SK-N-SH (cell line): ENCODE results near the gene NR2F1-AS1. TPM values are rescaled to one million over a fixed set of nuclear protein-coding genes. Genes with fewer than 3 reads are reported as not detected.

ENCODE experiments used
- CTCF ChIA-PET: fragments of 300-600, 350-600 bp; formaldehyde crosslinking; extraction: SDS; loops from one replicate; lab custom pipeline; 2021; lab: Yijun Ruan, JAX
- POLR2A ChIA-PET: fragments of 350-600 bp; sonication (Branson Sonifier 250); formaldehyde crosslinking; extraction: SDS; loops from one replicate; lab custom pipeline; 2020; ENCODE audit warnings: antibody characterized with exemption, inconsistent platforms; lab: Yijun Ruan, JAX
- DNase-seq: peaks from one replicate; pipeline ENCODE4 v3.0.0; 2012
- H2AFZ ChIP-seq: fragments of 200-600 bp; sonication (generic); 2 replicates; pipeline ENCODE4 v1.8.1; 2016; ENCODE audit warnings: antibody characterized with exemption, mild to moderate bottlenecking, low read depth
- H3F3A ChIP-seq: fragments of 200-600 bp; sonication (generic); replicated peaks from 2 replicates; pipeline ENCODE3; 2016; ENCODE audit warnings: antibody characterized with exemption, mild to moderate bottlenecking; ENCODE audit not compliant: insufficient read depth
- H3K27ac ChIP-seq, 2 experiments: fragments of 200-500 bp in 1 of 2; fragments of 200-600 bp in 1 of 2; sonication (Bioruptor generic) in 1 of 2; sonication (generic), shearing (Covaris generic) in 1 of 2; 2 replicates each; pipeline versions ENCODE4 v1.5.1 to v1.6.1; 2014 to 2016; ENCODE audit warnings: low read depth in 2 of 2, inconsistent platforms in 1 of 2, low read length in 1 of 2, mild to moderate bottlenecking in 1 of 2, mixed read lengths in 1 of 2
- H3K27me3 ChIP-seq: fragments of 200-600 bp; sonication (generic), shearing (Covaris generic); 2 replicates; pipeline ENCODE4 v1.6.1; 2016; ENCODE audit warnings: mixed run types; ENCODE audit not compliant: insufficient read depth
- H3K36me3 ChIP-seq, 2 experiments: fragments of 200-500 bp in 1 of 2; fragments of 200-600 bp in 1 of 2; sonication (Bioruptor generic) in 1 of 2; sonication (generic) in 1 of 2; replicated peaks in 1 of 2; 2 replicates each; pipeline versions ENCODE3 to v1.5.1; 2014 to 2016; ENCODE audit warnings: low read length in 1 of 2, mild to moderate bottlenecking in 1 of 2; ENCODE audit not compliant: insufficient read depth in 2 of 2, control insufficient read depth in 1 of 2
- H3K4me1 ChIP-seq, 2 experiments: fragments of 200-500 bp in 1 of 2; fragments of 200-600 bp in 1 of 2; sonication (Bioruptor generic) in 1 of 2; sonication (generic), shearing (Covaris generic) in 1 of 2; 2 replicates each; pipeline versions ENCODE4 v1.5.1 to v1.6.1; 2014 to 2016; ENCODE audit warnings: low read depth in 1 of 2, low read length in 1 of 2, mixed run types in 1 of 2; ENCODE audit not compliant: insufficient read depth in 2 of 2, control insufficient read depth in 1 of 2
- H3K4me2 ChIP-seq: fragments of 200-600 bp; sonication (generic), shearing (Covaris generic); 2 replicates; pipeline ENCODE4 v1.6.1; 2017; ENCODE audit warnings: mixed run types
- H3K4me3 ChIP-seq, 2 experiments: fragments of 200-500 bp in 1 of 2; fragments of 200-600 bp in 1 of 2; sonication (Bioruptor generic) in 1 of 2; sonication (generic), shearing (Covaris generic) in 1 of 2; 2 replicates each; pipeline versions ENCODE4 v1.5.1 to v1.8.1; 2014 to 2016; ENCODE audit warnings: low read depth in 2 of 2, inconsistent platforms in 1 of 2, low read length in 1 of 2, mild to moderate bottlenecking in 1 of 2, mixed read lengths in 1 of 2, moderate library complexity in 1 of 2
- H3K79me2 ChIP-seq: fragments of 200-600 bp; sonication (generic); 2 replicates; pipeline ENCODE4 v1.8.1; 2017; ENCODE audit warnings: mild to moderate bottlenecking; ENCODE audit not compliant: insufficient read depth
- H3K9ac ChIP-seq: fragments of 200-600 bp; sonication (generic); 2 replicates; pipeline ENCODE4 v1.6.1; 2017; ENCODE audit warnings: mixed run types
- H3K9me2 ChIP-seq: fragments of 200-600 bp; sonication (generic); 2 replicates; pipeline ENCODE4 v1.6.1; 2017; ENCODE audit warnings: mixed run types
- H3K9me3 ChIP-seq: fragments of 200-600 bp; sonication (generic); 2 replicates; pipeline ENCODE4 v1.6.1; 2017; ENCODE audit warnings: mixed run types, mild to moderate bottlenecking, moderate library complexity
- H4K20me1 ChIP-seq: fragments of 200-600 bp; sonication (generic); 2 replicates; pipeline ENCODE4 v1.6.1; 2017; ENCODE audit warnings: mild to moderate bottlenecking, mixed run types; ENCODE audit not compliant: insufficient read depth
- CHD2 ChIP-seq: fragments of 150-350 bp; IDR thresholded peaks from 2 replicates; pipeline ENCODE4 v1.6.1; 2018; ENCODE audit warnings: low read length; ENCODE audit not compliant: partially characterized antibody
- ELF1 ChIP-seq: IDR thresholded peaks from 2 replicates; pipeline ENCODE4 v1.4.0; 2012
- EZH2phosphoT487 ChIP-seq: fragments of 200-600 bp; sonication (generic); IDR thresholded peaks from 2 replicates; pipeline ENCODE4 v1.6.1; 2017; ENCODE audit warnings: low read depth, mixed run types, mild to moderate bottlenecking, antibody characterized with exemption, moderate library complexity, borderline replicate concordance
- GATA2 ChIP-seq: sonication (generic); formaldehyde crosslinking; IDR thresholded peaks from 2 replicates; pipeline ENCODE4 v1.5.0; 2020; ENCODE audit warnings: mild to moderate bottlenecking, missing genetic modification reagents
- MAX ChIP-seq: IDR thresholded peaks from 2 replicates; pipeline ENCODE4 v1.4.0; 2012; ENCODE audit warnings: low read depth
- NRF1 ChIP-seq: IDR thresholded peaks from 2 replicates; pipeline ENCODE4 v1.6.1; 2012; ENCODE audit warnings: low read depth, mild to moderate bottlenecking, low read length
- RAD21 ChIP-seq: IDR thresholded peaks from 2 replicates; pipeline ENCODE4 v1.6.1; 2012; ENCODE audit warnings: mild to moderate bottlenecking, low read length
- RFX5 ChIP-seq: IDR thresholded peaks from 2 replicates; pipeline ENCODE4 v1.6.1; 2012; ENCODE audit warnings: mild to moderate bottlenecking, improper control_type of control experiment, low read length
- TAF1 ChIP-seq: IDR thresholded peaks from 2 replicates; pipeline ENCODE4 v1.6.1; 2012; ENCODE audit warnings: low read depth, mild to moderate bottlenecking, low read length, moderate library complexity, borderline replicate concordance
- TEAD4 ChIP-seq: IDR thresholded peaks from 2 replicates; pipeline ENCODE4 v1.4.0; 2012; ENCODE audit warnings: mild to moderate bottlenecking, borderline replicate concordance; ENCODE audit not compliant: insufficient read depth
- WGBS: methylation state at CpG from one replicate; pipeline ENCODE4 v1.1.6; 2017; ENCODE audit warnings: low lambda C conversion rate; 5-methylcytosine and 5-hydroxymethylcytosine counted together
- polyA plus RNA-seq, 3 experiments: library from polyadenylated mRNA; depleted of rRNA; stranded (reverse); fragments of >200 nt; gene quantifications; 2 replicates each; pipeline ENCODE4 v1.2.3, GENCODE V29; 2012
- TF ChIP-seq, protein P1 (sequence below): IDR thresholded peaks from 2 replicates; pipeline ENCODE4 v1.6.1; 2012; ENCODE audit warnings: mild to moderate bottlenecking, low read depth, low read length, moderate library complexity

NR2F1-AS1 gene
- polyA plus RNA-seq, 1 of the 3 experiments (the other 2 are of a cell fraction): 7.4 TPM

GRCh38 chr5:93588352-93589151 lies 7.5 kb upstream of the NR2F1-AS1 start:
- H3K9me3 ChIP-seq: no peaks in the 10 kb centered on the region
- H2AFZ ChIP-seq: no peak overlapping the region
- 69% methylated on average over 38 of the region's 78 CpGs for WGBS
- peaks cover 82% of the 10 kb centered on the region for H3K79me2 ChIP-seq
- H3K4me2 ChIP-seq: peak overlapping the region; percentile 95
- peak overlapping the region; percentile 86 to 87 for H3K4me3 ChIP-seq
- TF ChIP-seq GATA2 (CRISPR knock-in tag) (no peak), CHD2 (no peak), TEAD4 (no peak), NRF1 (no peak), TAF1 (no peak), EZH2phosphoT487 (no peak), RAD21 (no peak)
- TF ChIP-seq, protein P1, sequence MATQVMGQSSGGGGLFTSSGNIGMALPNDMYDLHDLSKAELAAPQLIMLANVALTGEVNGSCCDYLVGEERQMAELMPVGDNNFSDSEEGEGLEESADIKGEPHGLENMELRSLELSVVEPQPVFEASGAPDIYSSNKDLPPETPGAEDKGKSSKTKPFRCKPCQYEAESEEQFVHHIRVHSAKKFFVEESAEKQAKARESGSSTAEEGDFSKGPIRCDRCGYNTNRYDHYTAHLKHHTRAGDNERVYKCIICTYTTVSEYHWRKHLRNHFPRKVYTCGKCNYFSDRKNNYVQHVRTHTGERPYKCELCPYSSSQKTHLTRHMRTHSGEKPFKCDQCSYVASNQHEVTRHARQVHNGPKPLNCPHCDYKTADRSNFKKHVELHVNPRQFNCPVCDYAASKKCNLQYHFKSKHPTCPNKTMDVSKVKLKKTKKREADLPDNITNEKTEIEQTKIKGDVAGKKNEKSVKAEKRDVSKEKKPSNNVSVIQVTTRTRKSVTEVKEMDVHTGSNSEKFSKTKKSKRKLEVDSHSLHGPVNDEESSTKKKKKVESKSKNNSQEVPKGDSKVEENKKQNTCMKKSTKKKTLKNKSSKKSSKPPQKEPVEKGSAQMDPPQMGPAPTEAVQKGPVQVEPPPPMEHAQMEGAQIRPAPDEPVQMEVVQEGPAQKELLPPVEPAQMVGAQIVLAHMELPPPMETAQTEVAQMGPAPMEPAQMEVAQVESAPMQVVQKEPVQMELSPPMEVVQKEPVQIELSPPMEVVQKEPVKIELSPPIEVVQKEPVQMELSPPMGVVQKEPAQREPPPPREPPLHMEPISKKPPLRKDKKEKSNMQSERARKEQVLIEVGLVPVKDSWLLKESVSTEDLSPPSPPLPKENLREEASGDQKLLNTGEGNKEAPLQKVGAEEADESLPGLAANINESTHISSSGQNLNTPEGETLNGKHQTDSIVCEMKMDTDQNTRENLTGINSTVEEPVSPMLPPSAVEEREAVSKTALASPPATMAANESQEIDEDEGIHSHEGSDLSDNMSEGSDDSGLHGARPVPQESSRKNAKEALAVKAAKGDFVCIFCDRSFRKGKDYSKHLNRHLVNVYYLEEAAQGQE: no peak
- peaks cover 13 to 29% of the 10 kb centered on the region in 2 experiments for H3K36me3 ChIP-seq
- no peaks in the 10 kb centered on the region for H3K9me2 ChIP-seq
- no peaks in the 10 kb centered on the region for H3K27me3 ChIP-seq
- H3F3A ChIP-seq: peaks cover 11% of the 10 kb centered on the region
- CTCF ChIA-PET: interaction anchor here (1.0 to 4.3 kb wide), 5 partner anchors 12 to 306 kb away, joined by 3 to 32 read pairs (median 13); no protein-coding TSS in a partner anchor
- peak overlapping the region; percentile 76; the same call in 1 of the 2 replicates for H3K9ac ChIP-seq
- DNase-seq: peak; percentile 51
- peak overlapping the region; percentile 51 to 67; a peak in 3 of 4 replicates for H3K27ac ChIP-seq
- peaks cover 4% of the 10 kb centered on the region; the same call in 1 of the 2 replicates for H4K20me1 ChIP-seq
- POLR2A ChIA-PET: interaction anchor here (0.6 to 2.1 kb wide), 3 partner anchors 9 to 33 kb away, joined by 3 to 5 read pairs (median 3); no protein-coding TSS in a partner anchor
- peaks cover 0 to 24% of the 10 kb centered on the region in 2 experiments; a peak in 3 of 4 replicates for H3K4me1 ChIP-seq

DNA sequence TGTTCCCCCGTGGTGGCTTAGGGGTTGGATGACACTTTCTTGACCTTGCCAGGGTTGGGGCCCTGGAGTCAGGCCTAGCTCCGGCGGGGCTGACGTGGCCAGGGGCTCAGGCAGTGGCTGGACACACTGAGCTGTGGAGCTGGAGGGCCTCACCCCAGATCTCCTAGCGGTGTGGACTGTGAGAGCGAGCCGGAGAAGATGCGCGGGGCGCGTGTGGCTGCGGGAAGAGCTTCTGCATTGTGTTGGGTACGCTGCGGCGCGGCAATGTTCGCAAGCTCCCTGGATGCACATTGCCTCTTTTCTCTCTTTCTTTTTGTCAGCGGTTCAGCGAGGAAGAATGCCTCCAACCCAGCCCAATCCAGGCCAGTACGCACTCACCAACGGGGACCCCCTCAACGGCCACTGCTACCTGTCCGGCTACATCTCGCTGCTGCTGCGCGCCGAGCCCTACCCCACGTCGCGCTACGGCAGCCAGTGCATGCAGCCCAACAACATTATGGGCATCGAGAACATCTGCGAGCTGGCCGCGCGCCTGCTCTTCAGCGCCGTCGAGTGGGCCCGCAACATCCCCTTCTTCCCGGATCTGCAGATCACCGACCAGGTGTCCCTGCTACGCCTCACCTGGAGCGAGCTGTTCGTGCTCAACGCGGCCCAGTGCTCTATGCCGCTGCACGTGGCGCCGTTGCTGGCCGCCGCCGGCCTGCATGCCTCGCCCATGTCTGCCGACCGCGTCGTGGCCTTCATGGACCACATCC lies 6.8 kb upstream of the NR2F1-AS1 start:
- ChIA-PET POLR2A (interaction anchor here (0.8 to 2.1 kb wide), 2 partner anchors 14 to 33 kb away, joined by 3 to 5 read pairs; no protein-coding TSS in a partner anchor), CTCF (interaction anchor here (1.0 to 4.3 kb wide), 6 partner anchors 13 to 1262 kb away, joined by 3 to 32 read pairs (median 10); no protein-coding TSS in a partner anchor)
- peaks cover under 1% of the 10 kb centered on the region; the same call in 1 of the 2 replicates for H4K20me1 ChIP-seq
- peaks cover 82% of the 10 kb centered on the region for H3K79me2 ChIP-seq
- peak overlapping the region; percentile 51 for H3K27ac ChIP-seq
- H3K9me3 ChIP-seq: no peaks in the 10 kb centered on the region
- WGBS: 67% methylated on average over 49 of the region's 59 CpGs
- H3K4me3 ChIP-seq: peak overlapping the region; percentile 86 to 87
- peak overlapping the region; percentile 95 for H3K4me2 ChIP-seq
- peak overlapping the region; percentile 76 for H3K9ac ChIP-seq
- H3K36me3 ChIP-seq: peaks cover 5 to 24% of the 10 kb centered on the region in 2 experiments
- H3F3A ChIP-seq: peaks cover 17% of the 10 kb centered on the region
- DNase-seq: peak; percentile 42
- H3K27me3 ChIP-seq: no peaks in the 10 kb centered on the region
- no peaks in the 10 kb centered on the region for H3K9me2 ChIP-seq
- H2AFZ ChIP-seq: no peak overlapping the region
- TF ChIP-seq TAF1 (no peak), MAX (peak; percentile 53; the same call in 1 of the 2 replicates), RFX5 (no peak), ELF1 (no peak)
- TF ChIP-seq, all 33 proteins: peak for 1
- peaks cover 0 to 24% of the 10 kb centered on the region in 2 experiments; a peak in 3 of 4 replicates for H3K4me1 ChIP-seq
